ENCODE measurements around the gene LMX1A. TPM values are rescaled to one million over a fixed set of nuclear protein-coding genes. Genes with fewer than 3 reads are reported as not detected.

The LMX1A gene
- total and polyA plus RNA-seq, 2 experiments from 2014 or later = not detected

- no peak overlapping the region for H3K4me3 Mint-ChIP-seq
- Histone ChIP-seq H3K4me2 (peak overlapping the region; percentile 48; the same call in 1 of the 2 replicates), H3K27me3 (ENCODE audit: insufficient read depth) (peaks cover 23% of the 10 kb centered on the region), H4K20me1 (replicated peaks; ENCODE audit: insufficient read depth) (no peaks in the 10 kb centered on the region; the same call in 1 of the 2 replicates), H2AFZ (no peak overlapping the region), H3K9me2 (ENCODE audit: insufficient read depth) (peaks cover 6% of the 10 kb centered on the region; the same call in 1 of the 2 replicates), H3K27ac (ENCODE audit: low read depth) (no peak overlapping the region), H3F3A (replicated peaks; ENCODE audit: low read depth) (no peaks in the 10 kb centered on the region), H3K79me2 (replicated peaks; ENCODE audit: insufficient read depth) (no peaks in the 10 kb centered on the region), H3K4me1 (ENCODE audit: insufficient read depth) (peaks cover 34% of the 10 kb centered on the region), H3K4me3 (no peak overlapping the region), H3K36me3 (ENCODE audit: insufficient read depth) (no peaks in the 10 kb centered on the region)
- H3K4me1 Mint-ChIP-seq = peaks cover 27% of the 10 kb centered on the region
- no peak overlapping the region for H3K27ac Mint-ChIP-seq
- DNase-seq (ENCODE audit: low spot score) (no peak), ATAC-seq (peak; percentile 76)
- H3K36me3 Mint-ChIP-seq (ENCODE audit: low read depth) = no peaks in the 10 kb centered on the region
- H3K27me3 Mint-ChIP-seq (ENCODE audit: insufficient read depth, low read depth, poor library complexity) = peaks cover 5% of the 10 kb centered on the region
- TF ChIP-seq ZNF462 (CRISPR knock-in tag; IDR thresholded peaks at IDR 0.05) = no peak
- TF ChIP-seq EZH2phosphoT487 (IDR thresholded peaks at IDR 0.05; ENCODE audit: unreplicated experiment) = no peak
- no peak for TF ChIP-seq NANOG (IDR thresholded peaks at IDR 0.05; ENCODE audit: borderline replicate concordance)
- no peak for TF ChIP-seq ZNF114 (CRISPR knock-in tag; IDR thresholded peaks at IDR 0.05)
- TF ChIP-seq CREB1 (CRISPR knock-in tag; IDR thresholded peaks at IDR 0.05; ENCODE audit: low read depth) = no peak
- TF ChIP-seq POLR2AphosphoS5 (IDR thresholded peaks at IDR 0.05; ENCODE audit: low read depth) = no peak
- no peak for TF ChIP-seq EZH2 (IDR thresholded peaks at IDR 0.05; ENCODE audit: low read depth, unreplicated experiment)
- no peak for TF ChIP-seq STAT1 (IDR thresholded peaks at IDR 0.05; ENCODE audit: unreplicated experiment)
- TF ChIP-seq CTCF (conservative IDR thresholded peaks at IDR 0.05; ENCODE audit: low read depth in 2 of 2) = no peak
- no peak for TF ChIP-seq ETS1 (IDR thresholded peaks at IDR 0.05)
- no peak for TF ChIP-seq ZNF331 (CRISPR knock-in tag; IDR thresholded peaks at IDR 0.05; ENCODE audit: low read depth)
- no peaks in the 10 kb centered on the region for H3K9me3 Mint-ChIP-seq
These were observed 11.8 kb downstream of the LMX1A start for GRCh38 chr1:165344736-165345135.

Measured in GM23338 (cell line).